HL-60 (cell line): ENCODE data around the gene TRIO.

Source experiments
- DNase-seq, 2 experiments: peaks; one replicate each; pipeline ENCODE4 v3.0.0-alpha.2; 2010 to 2020; ENCODE audit warnings: low read depth in 1 of 2, low spot score in 1 of 2
- H3K27ac ChIP-seq: fragments of 250-450 bp; sonication (Bioruptor Pico); replicated peaks from 2 replicates; pipeline ENCODE4 v1.5.1; 2020; ENCODE audit warnings: mild to moderate bottlenecking, moderate library complexity
- H3K27me3 ChIP-seq: fragments of 250-450 bp; sonication (Bioruptor Pico); 2 replicates; pipeline ENCODE4 v1.5.1; 2021; ENCODE audit warnings: mild to moderate bottlenecking, moderate library complexity; ENCODE audit not compliant: insufficient read depth, poor library complexity, severe bottlenecking
- H3K4me3 ChIP-seq: replicated peaks from 2 replicates; pipeline ENCODE4 v1.5.1; 2011; ENCODE audit warnings: mild to moderate bottlenecking, control low read depth, low read length; ENCODE audit not compliant: insufficient read depth
- CTCF ChIP-seq: IDR thresholded peaks from one replicate; pipeline ENCODE4 v1.5.1; 2011; ENCODE audit warnings: low read length, control low read depth, inconsistent platforms; ENCODE audit not compliant: insufficient read depth
- GABPA ChIP-seq: IDR thresholded peaks from 2 replicates; pipeline ENCODE4 v1.6.1; 2012; ENCODE audit warnings: low read depth
- POLR2AphosphoS5 ChIP-seq: IDR thresholded peaks from 2 replicates; pipeline ENCODE4 v1.6.1; 2012; ENCODE audit warnings: low read depth
- REST ChIP-seq: IDR thresholded peaks from 2 replicates; pipeline ENCODE4 v1.6.1; 2012; ENCODE audit warnings: low read depth; ENCODE audit not compliant: insufficient replicate concordance
- SPI1 ChIP-seq: IDR thresholded peaks from 2 replicates; pipeline ENCODE4 v1.6.1; 2012; ENCODE audit warnings: low read depth, mild to moderate bottlenecking, borderline replicate concordance

The TRIO gene

GRCh38 chr5:14245132-14245925 lies 102.2 kb downstream of the TRIO start:
- no peak for TF ChIP-seq POLR2AphosphoS5
- no peak for TF ChIP-seq REST
- TF ChIP-seq CTCF = no peak
- no peak for TF ChIP-seq SPI1
- no peak for TF ChIP-seq GABPA
- DNase-seq = no peak
- H3K4me3 ChIP-seq = no peak overlapping the region

DNA sequence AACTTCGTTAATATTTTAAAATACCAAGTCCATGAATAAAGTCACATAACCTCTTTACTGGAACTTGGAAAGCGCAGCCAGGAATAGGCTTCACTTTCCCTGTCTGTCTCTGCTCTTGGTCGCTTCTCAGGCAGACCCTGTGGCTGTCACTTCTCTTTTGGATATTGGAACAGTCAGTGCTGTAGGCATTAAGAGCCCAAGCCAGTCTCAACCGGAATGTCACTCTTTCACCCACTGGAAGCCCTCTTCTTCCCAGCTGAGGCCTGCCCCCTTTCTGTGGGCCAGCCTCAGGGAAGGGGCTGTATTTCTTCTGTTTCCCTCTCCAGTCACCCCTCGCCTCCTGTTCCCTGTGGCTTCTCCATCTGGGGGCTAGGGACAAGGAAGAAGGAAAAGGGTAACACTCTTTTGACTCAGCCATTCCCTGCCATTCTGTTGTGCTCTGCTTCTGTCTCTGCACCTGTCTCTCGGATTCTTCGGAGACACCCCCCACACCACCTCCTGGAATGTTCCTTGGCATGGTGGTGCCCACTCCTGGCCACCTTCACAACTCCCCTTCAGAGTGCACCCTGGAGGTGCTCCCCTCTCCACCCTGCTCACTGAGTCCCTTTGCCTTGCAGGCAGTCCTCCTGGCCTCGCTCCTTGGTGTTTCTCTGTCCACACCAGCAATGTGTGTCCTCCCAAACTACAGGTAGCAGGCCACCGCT lies 103.4 kb downstream of the TRIO start:
- TF ChIP-seq POLR2AphosphoS5 (no peak), REST (no peak), CTCF (no peak), SPI1 (no peak), GABPA (no peak)
- no peak overlapping the region for H3K27ac ChIP-seq

More at GRCh38 chr5:14245132-14245925, 102.2 kb downstream of the TRIO start:
- Histone ChIP-seq H3K27ac (no peak overlapping the region), H3K27me3 (no peaks in the 10 kb centered on the region)

DNA sequence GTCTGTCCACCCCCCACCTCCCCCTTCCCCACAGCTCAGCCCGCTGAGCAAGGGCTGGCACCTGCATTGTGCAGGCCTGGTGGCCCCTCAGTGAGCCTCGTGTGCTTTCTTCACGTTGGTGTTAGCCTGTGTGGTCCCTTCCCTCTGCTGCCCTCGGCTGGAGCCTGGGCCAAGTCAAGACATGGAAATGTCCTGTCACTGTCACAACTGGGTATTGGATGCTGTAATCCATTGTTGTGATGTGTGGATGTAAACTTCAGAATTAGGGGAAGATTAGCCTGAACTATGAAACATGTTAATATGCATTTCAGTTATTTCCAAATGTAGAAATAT lies 103.9 kb downstream of the TRIO start:
- no peak overlapping the region for H3K4me3 ChIP-seq
- TF ChIP-seq REST = no peak
- TF ChIP-seq SPI1 = no peak
- no peak for TF ChIP-seq CTCF
- no peak for TF ChIP-seq GABPA
- no peak for TF ChIP-seq POLR2AphosphoS5
- no peak overlapping the region for H3K27ac ChIP-seq
- no peaks in the 10 kb centered on the region for H3K27me3 ChIP-seq
- no peak for DNase-seq

More for the DNA sequence above, 103.4 kb downstream of the TRIO start:
- no peak for DNase-seq
- H3K4me3 ChIP-seq = no peak overlapping the region
- no peaks in the 10 kb centered on the region for H3K27me3 ChIP-seq
